GM12878 (cell line): ENCODE data around the gene TRAIP.

Experiments used
- GABPA ChIP-seq: IDR thresholded peaks from 2 replicates; pipeline ENCODE4 v1.6.1; 2014; ENCODE audit warnings: antibody characterized with exemption, low read depth, mild to moderate bottlenecking, inconsistent platforms
- TF ChIP-seq, protein P1 (sequence below): fragments of 450-650 bp; formaldehyde crosslinking; IDR thresholded peaks from 2 replicates; pipeline ENCODE4 v1.5.0; 2022; ENCODE audit warnings: mild to moderate bottlenecking, missing genetic modification characterization
- TF ChIP-seq, protein P2 (sequence below), 3 experiments: IDR thresholded peaks in 2 of 3; conservative IDR thresholded peaks in 1 of 3; 2 replicates each; pipeline ENCODE4 v1.5.1; 2011; ENCODE audit warnings: low read depth in 3 of 3, low read length in 3 of 3, mild to moderate bottlenecking in 3 of 3, control low read depth in 2 of 3, moderate library complexity in 2 of 3, inconsistent platforms in 1 of 3, mixed read lengths in 1 of 3; ENCODE audit not compliant: control insufficient read depth in 2 of 3, insufficient read depth in 1 of 3; ENCODE audit errors: extremely low read depth in 1 of 3

- TF ChIP-seq GABPA = no peak
- TF ChIP-seq, protein P1, sequence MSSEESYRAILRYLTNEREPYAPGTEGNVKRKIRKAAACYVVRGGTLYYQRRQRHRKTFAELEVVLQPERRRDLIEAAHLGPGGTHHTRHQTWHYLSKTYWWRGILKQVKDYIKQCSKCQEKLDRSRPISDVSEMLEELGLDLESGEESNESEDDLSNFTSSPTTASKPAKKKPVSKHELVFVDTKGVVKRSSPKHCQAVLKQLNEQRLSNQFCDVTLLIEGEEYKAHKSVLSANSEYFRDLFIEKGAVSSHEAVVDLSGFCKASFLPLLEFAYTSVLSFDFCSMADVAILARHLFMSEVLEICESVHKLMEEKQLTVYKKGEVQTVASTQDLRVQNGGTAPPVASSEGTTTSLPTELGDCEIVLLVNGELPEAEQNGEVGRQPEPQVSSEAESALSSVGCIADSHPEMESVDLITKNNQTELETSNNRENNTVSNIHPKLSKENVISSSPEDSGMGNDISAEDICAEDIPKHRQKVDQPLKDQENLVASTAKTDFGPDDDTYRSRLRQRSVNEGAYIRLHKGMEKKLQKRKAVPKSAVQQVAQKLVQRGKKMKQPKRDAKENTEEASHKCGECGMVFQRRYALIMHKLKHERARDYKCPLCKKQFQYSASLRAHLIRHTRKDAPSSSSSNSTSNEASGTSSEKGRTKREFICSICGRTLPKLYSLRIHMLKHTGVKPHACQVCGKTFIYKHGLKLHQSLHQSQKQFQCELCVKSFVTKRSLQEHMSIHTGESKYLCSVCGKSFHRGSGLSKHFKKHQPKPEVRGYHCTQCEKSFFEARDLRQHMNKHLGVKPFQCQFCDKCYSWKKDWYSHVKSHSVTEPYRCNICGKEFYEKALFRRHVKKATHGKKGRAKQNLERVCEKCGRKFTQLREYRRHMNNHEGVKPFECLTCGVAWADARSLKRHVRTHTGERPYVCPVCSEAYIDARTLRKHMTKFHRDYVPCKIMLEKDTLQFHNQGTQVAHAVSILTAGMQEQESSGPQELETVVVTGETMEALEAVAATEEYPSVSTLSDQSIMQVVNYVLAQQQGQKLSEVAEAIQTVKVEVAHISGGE = no peak
- TF ChIP-seq, protein P2, sequence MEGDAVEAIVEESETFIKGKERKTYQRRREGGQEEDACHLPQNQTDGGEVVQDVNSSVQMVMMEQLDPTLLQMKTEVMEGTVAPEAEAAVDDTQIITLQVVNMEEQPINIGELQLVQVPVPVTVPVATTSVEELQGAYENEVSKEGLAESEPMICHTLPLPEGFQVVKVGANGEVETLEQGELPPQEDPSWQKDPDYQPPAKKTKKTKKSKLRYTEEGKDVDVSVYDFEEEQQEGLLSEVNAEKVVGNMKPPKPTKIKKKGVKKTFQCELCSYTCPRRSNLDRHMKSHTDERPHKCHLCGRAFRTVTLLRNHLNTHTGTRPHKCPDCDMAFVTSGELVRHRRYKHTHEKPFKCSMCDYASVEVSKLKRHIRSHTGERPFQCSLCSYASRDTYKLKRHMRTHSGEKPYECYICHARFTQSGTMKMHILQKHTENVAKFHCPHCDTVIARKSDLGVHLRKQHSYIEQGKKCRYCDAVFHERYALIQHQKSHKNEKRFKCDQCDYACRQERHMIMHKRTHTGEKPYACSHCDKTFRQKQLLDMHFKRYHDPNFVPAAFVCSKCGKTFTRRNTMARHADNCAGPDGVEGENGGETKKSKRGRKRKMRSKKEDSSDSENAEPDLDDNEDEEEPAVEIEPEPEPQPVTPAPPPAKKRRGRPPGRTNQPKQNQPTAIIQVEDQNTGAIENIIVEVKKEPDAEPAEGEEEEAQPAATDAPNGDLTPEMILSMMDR (IDR thresholded peaks at IDR 0.05 in 2 of 3, conservative IDR thresholded peaks at IDR 0.05 in 1 of 3; ENCODE audit: control insufficient read depth in 2 of 3, extremely low read depth in 1 of 3, insufficient read depth in 1 of 3, low read depth in 3 of 3, low read length in 3 of 3) = no peak
These were observed 15.3 kb upstream of the TRAIP start for GRCh38 chr3:49871531-49872153.
